HUES48 (cell line): ENCODE measurements around the gene PLA2G4B.

ENCODE experiments used
- H3K27ac ChIP-seq: one replicate; pipeline ENCODE4 v1.7.0; 2013; ENCODE audit warnings: low read depth, low read length, inconsistent platforms
- H3K27me3 ChIP-seq: 2 replicates; pipeline ENCODE4 v1.6.1; 2013; ENCODE audit warnings: mild to moderate bottlenecking, low read length; ENCODE audit not compliant: control insufficient read depth, insufficient read depth
- H3K36me3 ChIP-seq: 2 replicates; pipeline ENCODE4 v1.6.1; 2013; ENCODE audit warnings: low read length; ENCODE audit not compliant: control insufficient read depth, insufficient read depth
- H3K4me1 ChIP-seq: 2 replicates; pipeline ENCODE4 v1.6.1; 2013; ENCODE audit warnings: mild to moderate bottlenecking, low read length; ENCODE audit not compliant: control insufficient read depth, insufficient read depth
- H3K4me3 ChIP-seq: 2 replicates; pipeline ENCODE4 v1.5.1; 2013; ENCODE audit warnings: mild to moderate bottlenecking, low read depth, low read length
- H3K9ac ChIP-seq: 2 replicates; pipeline ENCODE4 v1.6.1; 2013; ENCODE audit warnings: mild to moderate bottlenecking, low read depth, low read length, moderate library complexity
- H3K9me3 ChIP-seq: 2 replicates; pipeline ENCODE4 v1.6.1; 2013; ENCODE audit warnings: low read length; ENCODE audit not compliant: control insufficient read depth, insufficient read depth

The PLA2G4B gene

GRCh38 chr15:41896566-41896965, 57.9 kb downstream of the PLA2G4B start:
- Histone ChIP-seq H3K9me3 (no peaks in the 10 kb centered on the region), H3K36me3 (peaks cover 20% of the 10 kb centered on the region), H3K27me3 (no peaks in the 10 kb centered on the region), H3K27ac (no peak overlapping the region), H3K9ac (no peak overlapping the region), H3K4me3 (no peak overlapping the region), H3K4me1 (no peaks in the 10 kb centered on the region)

GRCh38 chr15:41897363-41897799, 58.7 kb downstream of the PLA2G4B start:
- no peaks in the 10 kb centered on the region for H3K4me1 ChIP-seq
- no peak overlapping the region for H3K27ac ChIP-seq
- no peak overlapping the region for H3K9ac ChIP-seq
- peaks cover 20% of the 10 kb centered on the region for H3K36me3 ChIP-seq
- no peaks in the 10 kb centered on the region for H3K9me3 ChIP-seq
- H3K4me3 ChIP-seq: no peak overlapping the region
- H3K27me3 ChIP-seq: no peaks in the 10 kb centered on the region
